ENCODE data around the gene ACSS3.

DNA sequence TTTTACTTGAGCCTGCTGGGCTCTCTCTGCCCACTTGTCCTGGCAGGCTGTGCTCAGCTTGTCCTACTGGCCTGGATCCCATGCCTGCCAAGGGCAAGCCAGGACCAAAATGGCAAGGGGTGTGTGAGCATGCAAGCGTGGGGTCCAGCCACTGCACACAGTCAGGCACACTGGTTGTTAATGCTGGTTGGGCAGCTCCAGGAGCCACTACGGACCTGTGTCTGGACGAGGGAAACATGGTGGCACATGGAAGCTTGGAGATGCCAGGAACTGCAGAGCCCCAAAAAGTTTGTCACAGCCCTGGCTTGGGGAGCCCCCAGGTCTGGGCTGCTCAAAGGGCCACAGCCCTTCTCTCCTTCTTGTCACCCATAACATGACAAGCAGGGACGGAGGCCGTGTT is 83.8 kb downstream of the ACSS3 start:
- TF ChIP-seq, protein P1, sequence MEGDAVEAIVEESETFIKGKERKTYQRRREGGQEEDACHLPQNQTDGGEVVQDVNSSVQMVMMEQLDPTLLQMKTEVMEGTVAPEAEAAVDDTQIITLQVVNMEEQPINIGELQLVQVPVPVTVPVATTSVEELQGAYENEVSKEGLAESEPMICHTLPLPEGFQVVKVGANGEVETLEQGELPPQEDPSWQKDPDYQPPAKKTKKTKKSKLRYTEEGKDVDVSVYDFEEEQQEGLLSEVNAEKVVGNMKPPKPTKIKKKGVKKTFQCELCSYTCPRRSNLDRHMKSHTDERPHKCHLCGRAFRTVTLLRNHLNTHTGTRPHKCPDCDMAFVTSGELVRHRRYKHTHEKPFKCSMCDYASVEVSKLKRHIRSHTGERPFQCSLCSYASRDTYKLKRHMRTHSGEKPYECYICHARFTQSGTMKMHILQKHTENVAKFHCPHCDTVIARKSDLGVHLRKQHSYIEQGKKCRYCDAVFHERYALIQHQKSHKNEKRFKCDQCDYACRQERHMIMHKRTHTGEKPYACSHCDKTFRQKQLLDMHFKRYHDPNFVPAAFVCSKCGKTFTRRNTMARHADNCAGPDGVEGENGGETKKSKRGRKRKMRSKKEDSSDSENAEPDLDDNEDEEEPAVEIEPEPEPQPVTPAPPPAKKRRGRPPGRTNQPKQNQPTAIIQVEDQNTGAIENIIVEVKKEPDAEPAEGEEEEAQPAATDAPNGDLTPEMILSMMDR (IDR thresholded peaks at IDR 0.05) = no peak
- TF ChIP-seq POLR2A (IDR thresholded peaks at IDR 0.05) = no peak
- no peak for TF ChIP-seq EP300 (IDR thresholded peaks at IDR 0.05)
